ENCODE measurements around the gene SSTR4. TPM values are rescaled to one million over a fixed set of nuclear protein-coding genes. Genes with fewer than 3 reads are reported as not detected.

The SSTR4 gene
- total and polyA plus RNA-seq, 2 donors (not counting 3 experiments of a cell fraction or from before 2014, with no cell fraction given), result not detected

- no TSS peak for BruUV-seq (replicated peaks)
- no peak overlapping the region for H3K4me2 ChIP-seq (ENCODE audit: insufficient read depth, low read length)
- H3K4me1 ChIP-seq (ENCODE audit: control insufficient read depth, extremely low read depth, insufficient read depth, low read length), result no peaks in the 10 kb centered on the region
- no peaks in the 10 kb centered on the region for H3K27me3 ChIP-seq (ENCODE audit: control insufficient read depth in 2 of 2, insufficient read depth in 2 of 2, low read length in 2 of 2)
- no peak for DNase-seq (ENCODE audit: low read depth, low spot score)
- POLR2A ChIA-PET, result no interaction called here
- dilution Hi-C loops (cut with MboI; ENCODE audit: extremely low pct_ligation_motif_present, low sequenced_read_pairs) (no loop called here), intact Hi-C loops (cut with micrococcal nuclease) (no loop called here)
- CTCF ChIA-PET, result interaction anchor here (1.0 to 1.5 kb wide), 2 partner anchors 24 to 318 kb away, joined by 3 read pairs; no protein-coding TSS in a partner anchor
- no peak overlapping the region for H2AFZ ChIP-seq (ENCODE audit: low read depth, low read length)
- FAIRE-seq, result no peak
- no peak overlapping the region for H3K4me3 ChIP-seq (replicated peaks in 1 of 3; ENCODE audit: insufficient read depth in 1 of 3, low read depth in 1 of 3, low read length in 3 of 3)
- H3K9me1 ChIP-seq (replicated peaks; ENCODE audit: control insufficient read depth, extremely low read depth, insufficient read depth, low read length), result no peaks in the 10 kb centered on the region
- TF ChIP-seq CTCF (IDR thresholded peaks at IDR 0.05; ENCODE audit: extremely low read depth in 1 of 2, insufficient read depth in 1 of 2, low read depth in 1 of 2, low read length in 2 of 2) (no peak), JUN (IDR thresholded peaks at IDR 0.05; ENCODE audit: borderline replicate concordance, insufficient read depth, insufficient read length, low read depth) (no peak), MYC (IDR thresholded peaks at IDR 0.05; ENCODE audit: low read depth, low read length) (no peak), POLR2A (IDR thresholded peaks at IDR 0.05; ENCODE audit: low read depth, low read length) (no peak), FOS (IDR thresholded peaks at IDR 0.05; ENCODE audit: borderline replicate concordance, insufficient read depth, low read length) (no peak), EZH2 (IDR thresholded peaks at IDR 0.05; ENCODE audit: borderline replicate concordance, low read depth, low read length, severe bottlenecking) (no peak), GATA2 (IDR thresholded peaks at IDR 0.05; ENCODE audit: insufficient read depth, insufficient read length, low read depth, low read length) (no peak), POLR2AphosphoS5 (IDR thresholded peaks at IDR 0.05; ENCODE audit: insufficient read depth, low read depth, low read length) (no peak), MAX (IDR thresholded peaks at IDR 0.05; ENCODE audit: insufficient read depth, insufficient read length) (no peak)
- no peaks in the 10 kb centered on the region for H3K79me2 ChIP-seq (ENCODE audit: control insufficient read depth, insufficient read depth, low read length)
- no peak overlapping the region for H3K27ac ChIP-seq (ENCODE audit: insufficient read depth, low read depth, low read length)
- no peak overlapping the region for H3K9ac ChIP-seq (replicated peaks; ENCODE audit: extremely low read depth, insufficient read depth, low read length)
- no peaks in the 10 kb centered on the region for H4K20me1 ChIP-seq (replicated peaks; ENCODE audit: control insufficient read depth, extremely low read depth, insufficient read depth, low read length)
- no peaks in the 10 kb centered on the region for H3K9me3 ChIP-seq (replicated peaks; ENCODE audit: control insufficient read depth, insufficient read depth, low read length)
- H3K36me3 ChIP-seq (ENCODE audit: control insufficient read depth in 2 of 2, extremely low read depth in 1 of 2, insufficient read depth in 2 of 2, low read length in 2 of 2), result no peaks in the 10 kb centered on the region
Observed at GRCh38 chr20:23010096-23010495, 25.0 kb upstream of the SSTR4 start.
